Osteoblast (primary cell): Measurements from ENCODE around the gene DAGLB. TPM values are rescaled to one million over a fixed set of nuclear protein-coding genes. Genes with fewer than 3 reads are reported as not detected.
A peak's percentile ranks its signal among the peaks of the same experiment; 100 is the strongest.

Experiments
- DNase-seq: peaks from one replicate; pipeline ENCODE4 v3.0.0; 2011; ENCODE audit warnings: low spot score, mixed read lengths; ENCODE audit not compliant: insufficient read length; ENCODE audit errors: missing footprints
- H2AFZ ChIP-seq: 2 replicates; pipeline ENCODE4 v1.6.0; 2011; ENCODE audit warnings: mild to moderate bottlenecking, low read length
- H3K27ac ChIP-seq: 2 replicates; pipeline ENCODE4 v1.5.1; 2011; ENCODE audit warnings: mild to moderate bottlenecking, low read depth, low read length, moderate library complexity
- H3K27me3 ChIP-seq: 2 replicates; pipeline ENCODE4 v1.6.0; 2012; ENCODE audit warnings: mild to moderate bottlenecking, control low read depth, inconsistent platforms, low read length, moderate library complexity; ENCODE audit not compliant: insufficient read depth
- H3K36me3 ChIP-seq: 2 replicates; pipeline ENCODE4 v1.5.1; 2011; ENCODE audit warnings: mild to moderate bottlenecking, low read length, control low read depth, moderate library complexity; ENCODE audit not compliant: insufficient read depth
- H3K4me1 ChIP-seq: 2 replicates; pipeline ENCODE4 v1.5.1; 2011; ENCODE audit warnings: mild to moderate bottlenecking, low read length, control low read depth, moderate library complexity; ENCODE audit not compliant: insufficient read depth
- H3K4me2 ChIP-seq: 2 replicates; pipeline ENCODE4 v1.6.0; 2011; ENCODE audit warnings: mild to moderate bottlenecking, low read length; ENCODE audit not compliant: insufficient read depth
- H3K4me3 ChIP-seq: fragments of 200-600 bp; sonication (generic); 3 replicates; pipeline ENCODE4 v1.5.1; 2012; ENCODE audit warnings: mild to moderate bottlenecking, low read length, inconsistent platforms; ENCODE audit not compliant: insufficient read depth
- H3K79me2 ChIP-seq: 2 replicates; pipeline ENCODE4 v1.6.0; 2012; ENCODE audit warnings: mild to moderate bottlenecking, low read length, control low read depth, inconsistent platforms; ENCODE audit not compliant: insufficient read depth
- H3K9me3 ChIP-seq: 2 replicates; pipeline ENCODE4 v1.5.1; 2011; ENCODE audit warnings: low read depth, low read length, control low read depth
- H4K20me1 ChIP-seq: 2 replicates; pipeline ENCODE4 v1.6.0; 2012; ENCODE audit warnings: mild to moderate bottlenecking, low read length, control low read depth; ENCODE audit not compliant: insufficient read depth
- CTCF ChIP-seq: IDR thresholded peaks from 2 replicates; pipeline ENCODE4 v1.5.1; 2011; ENCODE audit warnings: mild to moderate bottlenecking, low read depth, low read length, moderate library complexity; ENCODE audit errors: extremely low read depth
- total RNA-seq: library from RNA; depleted of rRNA; stranded (reverse); fragments of >200 nt; gene quantifications from 2 replicates; pipeline ENCODE4 v1.2.3, GENCODE V29; 2012

The DAGLB gene
- total RNA-seq, 1 donor = 17.4 TPM

DNA sequence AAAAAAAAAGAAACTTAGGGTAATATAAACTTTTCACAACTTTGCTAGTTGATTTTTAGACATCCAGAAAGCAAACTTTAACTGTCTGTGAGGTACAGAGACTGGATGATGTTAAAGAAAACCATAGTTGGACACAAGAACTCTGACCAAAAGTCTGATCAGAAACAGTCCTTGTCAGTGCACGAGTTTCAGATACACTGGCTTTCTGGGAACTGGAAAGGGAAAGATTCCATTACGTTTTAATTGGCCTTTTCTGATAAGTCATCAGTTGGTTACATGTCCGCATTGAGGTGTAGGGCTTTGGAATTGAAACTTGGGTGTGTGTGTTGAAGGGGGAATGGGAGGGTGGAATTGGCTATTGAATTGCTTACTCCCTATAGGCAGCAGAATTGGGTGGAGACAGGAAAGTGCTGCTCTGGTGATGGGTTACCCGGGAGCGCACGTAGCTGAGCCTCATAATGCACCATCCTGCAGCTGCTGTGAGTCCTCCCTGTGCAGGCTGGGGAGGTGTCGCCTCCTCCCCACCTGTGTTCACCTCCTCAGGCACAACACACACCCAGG is 59.9 kb downstream of the DAGLB start:
- Histone ChIP-seq H3K36me3 (peaks cover 46% of the 10 kb centered on the region), H3K9me3 (no peaks in the 10 kb centered on the region), H3K27me3 (no peaks in the 10 kb centered on the region), H3K4me1 (peaks cover 31% of the 10 kb centered on the region), H4K20me1 (peaks cover 73% of the 10 kb centered on the region), H2AFZ (no peak overlapping the region), H3K79me2 (peaks cover 95% of the 10 kb centered on the region), H3K27ac (no peak overlapping the region), H3K4me2 (no peak overlapping the region), H3K4me3 (no peak overlapping the region)
- TF ChIP-seq CTCF = no peak
- DNase-seq = no peak

- Histone ChIP-seq H3K4me2 (no peak overlapping the region), H3K79me2 (peaks cover 95% of the 10 kb centered on the region), H3K36me3 (peaks cover 37% of the 10 kb centered on the region), H3K27me3 (no peaks in the 10 kb centered on the region), H2AFZ (no peak overlapping the region), H3K4me3 (no peak overlapping the region), H3K27ac (peak overlapping the region; percentile 81), H3K9me3 (no peaks in the 10 kb centered on the region), H4K20me1 (peaks cover 73% of the 10 kb centered on the region), H3K4me1 (peaks cover 27% of the 10 kb centered on the region)
- TF ChIP-seq CTCF = no peak
- DNase-seq = no peak
Observed at GRCh38 chr7:6386779-6387178, 61.0 kb downstream of the DAGLB start.

GRCh38 chr7:6385909-6386560 is 61.7 kb downstream of the DAGLB start:
- Histone ChIP-seq H3K79me2 (peaks cover 95% of the 10 kb centered on the region), H2AFZ (no peak overlapping the region), H3K4me1 (peaks cover 27% of the 10 kb centered on the region), H3K36me3 (peaks cover 29% of the 10 kb centered on the region), H3K4me2 (peak overlapping the region; percentile 38), H3K9me3 (no peaks in the 10 kb centered on the region), H3K27me3 (no peaks in the 10 kb centered on the region), H3K4me3 (no peak overlapping the region), H3K27ac (peak overlapping the region; percentile 81), H4K20me1 (peaks cover 72% of the 10 kb centered on the region)
- no peak for TF ChIP-seq CTCF
- DNase-seq = no peak

DNA sequence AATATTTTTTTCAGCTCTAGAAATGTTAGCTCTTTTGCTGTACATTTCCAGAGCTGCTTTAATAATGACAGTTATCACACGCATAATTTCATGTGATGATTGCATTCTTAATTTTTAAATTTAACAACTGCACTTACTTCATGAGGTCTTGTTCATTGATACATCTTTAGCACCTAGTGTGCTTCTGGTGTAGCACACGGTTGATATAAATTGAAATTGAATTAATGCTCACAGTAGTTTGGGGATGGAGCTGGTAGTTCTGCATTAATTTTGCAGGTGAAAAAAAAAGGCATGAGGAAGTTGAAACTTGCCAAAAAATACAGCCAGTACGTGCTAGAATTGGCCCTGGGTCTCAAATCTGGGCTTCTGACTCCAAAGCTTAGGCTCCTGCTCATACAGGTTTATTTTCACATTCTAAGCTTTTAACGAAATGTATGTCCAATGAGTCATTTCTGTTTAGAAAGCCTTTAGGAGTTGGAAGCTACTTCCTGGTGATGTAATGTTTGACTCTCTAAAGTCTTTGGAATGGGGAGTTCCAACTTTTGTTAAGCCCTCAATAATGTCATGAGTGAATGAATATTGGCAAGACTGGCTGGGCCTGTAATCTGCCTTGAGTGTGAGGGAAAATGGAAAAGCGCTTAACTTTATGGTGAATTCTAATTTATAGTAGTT is 62.5 kb downstream of the DAGLB start:
- no peak for TF ChIP-seq CTCF
- no peak overlapping the region for H2AFZ ChIP-seq
- peak overlapping the region; percentile 26 for H3K4me3 ChIP-seq
- peak overlapping the region; percentile 74 for H3K4me2 ChIP-seq
- no peaks in the 10 kb centered on the region for H3K27me3 ChIP-seq
- no peaks in the 10 kb centered on the region for H3K9me3 ChIP-seq
- peaks cover 96% of the 10 kb centered on the region for H3K79me2 ChIP-seq
- H3K4me1 ChIP-seq = peaks cover 30% of the 10 kb centered on the region
- peaks cover 23% of the 10 kb centered on the region for H3K36me3 ChIP-seq
- H3K27ac ChIP-seq = peak overlapping the region; percentile 81
- DNase-seq = peak; percentile 78
- peaks cover 74% of the 10 kb centered on the region for H4K20me1 ChIP-seq
